Osteoblast (primary cell): ENCODE results near the gene S100A11. TPM values are rescaled to one million over a fixed set of nuclear protein-coding genes. Genes with fewer than 3 reads are reported as not detected.

Experiments used
- DNase-seq: peaks from one replicate; pipeline ENCODE4 v3.0.0; 2011; ENCODE audit warnings: low spot score, mixed read lengths; ENCODE audit not compliant: insufficient read length; ENCODE audit errors: missing footprints
- H2AFZ ChIP-seq: 2 replicates; pipeline ENCODE4 v1.6.0; 2011; ENCODE audit warnings: mild to moderate bottlenecking, low read length
- H3K27ac ChIP-seq: 2 replicates; pipeline ENCODE4 v1.5.1; 2011; ENCODE audit warnings: mild to moderate bottlenecking, low read depth, low read length, moderate library complexity
- H3K27me3 ChIP-seq: 2 replicates; pipeline ENCODE4 v1.6.0; 2012; ENCODE audit warnings: mild to moderate bottlenecking, control low read depth, inconsistent platforms, low read length, moderate library complexity; ENCODE audit not compliant: insufficient read depth
- H3K36me3 ChIP-seq: 2 replicates; pipeline ENCODE4 v1.5.1; 2011; ENCODE audit warnings: mild to moderate bottlenecking, low read length, control low read depth, moderate library complexity; ENCODE audit not compliant: insufficient read depth
- H3K4me1 ChIP-seq: 2 replicates; pipeline ENCODE4 v1.5.1; 2011; ENCODE audit warnings: mild to moderate bottlenecking, low read length, control low read depth, moderate library complexity; ENCODE audit not compliant: insufficient read depth
- H3K4me2 ChIP-seq: 2 replicates; pipeline ENCODE4 v1.6.0; 2011; ENCODE audit warnings: mild to moderate bottlenecking, low read length; ENCODE audit not compliant: insufficient read depth
- H3K4me3 ChIP-seq: fragments of 200-600 bp; sonication (generic); 3 replicates; pipeline ENCODE4 v1.5.1; 2012; ENCODE audit warnings: mild to moderate bottlenecking, low read length, inconsistent platforms; ENCODE audit not compliant: insufficient read depth
- H3K79me2 ChIP-seq: 2 replicates; pipeline ENCODE4 v1.6.0; 2012; ENCODE audit warnings: mild to moderate bottlenecking, low read length, control low read depth, inconsistent platforms; ENCODE audit not compliant: insufficient read depth
- H3K9me3 ChIP-seq: 2 replicates; pipeline ENCODE4 v1.5.1; 2011; ENCODE audit warnings: low read depth, low read length, control low read depth
- H4K20me1 ChIP-seq: 2 replicates; pipeline ENCODE4 v1.6.0; 2012; ENCODE audit warnings: mild to moderate bottlenecking, low read length, control low read depth; ENCODE audit not compliant: insufficient read depth
- CTCF ChIP-seq: IDR thresholded peaks from 2 replicates; pipeline ENCODE4 v1.5.1; 2011; ENCODE audit warnings: mild to moderate bottlenecking, low read depth, low read length, moderate library complexity; ENCODE audit errors: extremely low read depth
- total RNA-seq: library from RNA; depleted of rRNA; stranded (reverse); fragments of >200 nt; gene quantifications from 2 replicates; pipeline ENCODE4 v1.2.3, GENCODE V29; 2012

S100A11 gene
- total RNA-seq, 1 donor = 142 TPM

- no peak for TF ChIP-seq CTCF
These were observed 10.6 kb upstream of the S100A11 start for GRCh38 chr1:152047413-152047729.

GRCh38 chr1:152044386-152044785, 7.6 kb upstream of the S100A11 start:
- DNase-seq = no peak
- H2AFZ ChIP-seq = no peak overlapping the region
- no peaks in the 10 kb centered on the region for H3K36me3 ChIP-seq
- H3K27ac ChIP-seq = no peak overlapping the region
- no peaks in the 10 kb centered on the region for H4K20me1 ChIP-seq
- H3K79me2 ChIP-seq = no peaks in the 10 kb centered on the region
- no peaks in the 10 kb centered on the region for H3K9me3 ChIP-seq
- H3K4me3 ChIP-seq = no peak overlapping the region
- H3K4me1 ChIP-seq = peaks cover 26% of the 10 kb centered on the region
- H3K4me2 ChIP-seq = no peak overlapping the region
- no peak for TF ChIP-seq CTCF
- peaks cover 30% of the 10 kb centered on the region for H3K27me3 ChIP-seq

More at GRCh38 chr1:152047413-152047729, 10.6 kb upstream of the S100A11 start:
- Histone ChIP-seq H4K20me1 (no peaks in the 10 kb centered on the region), H3K27ac (peak overlapping the region; percentile 98), H3K4me1 (peaks cover 51% of the 10 kb centered on the region), H3K27me3 (peaks cover 2% of the 10 kb centered on the region), H3K9me3 (no peaks in the 10 kb centered on the region), H2AFZ (peak overlapping the region; percentile 88), H3K4me2 (peak overlapping the region; percentile 90), H3K4me3 (peak overlapping the region; percentile 62), H3K36me3 (no peaks in the 10 kb centered on the region), H3K79me2 (no peaks in the 10 kb centered on the region)
- no peak for DNase-seq

GRCh38 chr1:152043870-152044269, 7.1 kb upstream of the S100A11 start:
- TF ChIP-seq CTCF = no peak
- Histone ChIP-seq H3K4me2 (no peak overlapping the region), H4K20me1 (no peaks in the 10 kb centered on the region), H2AFZ (no peak overlapping the region), H3K27me3 (peaks cover 32% of the 10 kb centered on the region), H3K9me3 (no peaks in the 10 kb centered on the region), H3K79me2 (no peaks in the 10 kb centered on the region), H3K36me3 (no peaks in the 10 kb centered on the region), H3K4me3 (no peak overlapping the region), H3K27ac (no peak overlapping the region), H3K4me1 (peaks cover 20% of the 10 kb centered on the region)
- no peak for DNase-seq

GRCh38 chr1:152042030-152042429, 5.2 kb upstream of the S100A11 start:
- H4K20me1 ChIP-seq = no peaks in the 10 kb centered on the region
- no peaks in the 10 kb centered on the region for H3K36me3 ChIP-seq
- H2AFZ ChIP-seq = no peak overlapping the region
- no peak overlapping the region for H3K4me3 ChIP-seq
- no peak overlapping the region for H3K4me2 ChIP-seq
- peaks cover 4% of the 10 kb centered on the region for H3K4me1 ChIP-seq
- H3K27ac ChIP-seq = no peak overlapping the region
- no peaks in the 10 kb centered on the region for H3K9me3 ChIP-seq
- H3K27me3 ChIP-seq = peaks cover 32% of the 10 kb centered on the region
- no peak for TF ChIP-seq CTCF
- DNase-seq = no peak
- H3K79me2 ChIP-seq = no peaks in the 10 kb centered on the region
